Coronary artery (tissue), 2 donors: Measurements from ENCODE around the gene MYOZ2.

ENCODE experiments used
- DNase-seq: peaks from one replicate; pipeline ENCODE4 v3.0.0-alpha.2; 2017; ENCODE audit warnings: low spot score
- H3K27ac ChIP-seq, 2 donors: fragments of 200-600 bp; sonication (generic); one replicate each; pipeline ENCODE4 v1.5.1; 2016 to 2019
- H3K4me3 ChIP-seq: fragments of 200-600 bp; sonication (generic); 2 replicates; pipeline ENCODE4 v1.5.1; 2016; ENCODE audit warnings: mild to moderate bottlenecking, moderate library complexity
- CTCF ChIP-seq: fragments of 200-600 bp; sonication (generic); IDR thresholded peaks from one replicate; pipeline ENCODE4 v1.5.1; 2019; ENCODE audit warnings: antibody characterized with exemption

Gene MYOZ2

GRCh38 chr4:119233191-119233590 lies 97.6 kb downstream of the MYOZ2 start:
- DNase-seq: no peak
- no peak for TF ChIP-seq CTCF
- Histone ChIP-seq H3K4me3 (no peak overlapping the region), H3K27ac (no peak overlapping the region)

GRCh38 chr4:119233750-119234149 lies 98.1 kb downstream of the MYOZ2 start:
- TF ChIP-seq CTCF: no peak
- Histone ChIP-seq H3K4me3 (no peak overlapping the region), H3K27ac (no peak overlapping the region)
- DNase-seq: no peak

GRCh38 chr4:119237201-119237600 lies 101.6 kb downstream of the MYOZ2 start:
- no peak overlapping the region for H3K27ac ChIP-seq
- no peak for DNase-seq
- TF ChIP-seq CTCF: no peak

More at GRCh38 chr4:119237201-119237600, 101.6 kb downstream of the MYOZ2 start:
- no peak overlapping the region for H3K4me3 ChIP-seq
